K562 (cell line): ENCODE measurements around the gene P4HB. TPM values are rescaled to one million over a fixed set of nuclear protein-coding genes. Genes with fewer than 3 reads are reported as not detected.

Experiments used
- ATF7 ChIP-seq: fragments of 450-650 bp; IDR thresholded peaks from 2 replicates; pipeline ENCODE4 v1.7.1; 2014; ENCODE audit warnings: mild to moderate bottlenecking, moderate library complexity
- DACH1 ChIP-seq: fragments of 450-650 bp; IDR thresholded peaks from 2 replicates; pipeline ENCODE4 v1.6.1; 2018; ENCODE audit not compliant: partially characterized antibody
- ELF1 ChIP-seq: fragments of 200-800 bp; sonication (Bioruptor generic); IDR thresholded peaks from 2 replicates; pipeline ENCODE4 v1.6.1; 2016; ENCODE audit warnings: missing genetic modification characterization, missing compliant biosample characterization
- GMEB1 ChIP-seq: fragments of 250-450 bp; sonication (Bioruptor Pico); IDR thresholded peaks from 2 replicates; pipeline ENCODE4 v1.4.0; 2020; ENCODE audit warnings: mild to moderate bottlenecking
- HOXB6 ChIP-seq: fragments of 250-450 bp; sonication (Bioruptor Pico); IDR thresholded peaks from 2 replicates; pipeline ENCODE4 v1.5.1; 2022; ENCODE audit warnings: mild to moderate bottlenecking, borderline replicate concordance
- HSF4 ChIP-seq: fragments of 250-450 bp; sonication (Bioruptor Pico); IDR thresholded peaks from 2 replicates; pipeline ENCODE4 v2.1.2; 2022; ENCODE audit warnings: mild to moderate bottlenecking, moderate library complexity, borderline replicate concordance
- NELFE ChIP-seq: IDR thresholded peaks from 2 replicates; pipeline ENCODE4 v1.6.1; 2011; ENCODE audit warnings: mild to moderate bottlenecking; ENCODE audit not compliant: insufficient read depth, insufficient read length
- NR3C1 ChIP-seq: sonication (generic); formaldehyde crosslinking; IDR thresholded peaks from 2 replicates; pipeline ENCODE4 v1.8.1; 2022; ENCODE audit warnings: missing genetic modification reagents
- POLR2AphosphoS5 ChIP-seq: IDR thresholded peaks from 2 replicates; pipeline ENCODE4 v1.6.1; 2011; ENCODE audit warnings: mild to moderate bottlenecking, low read depth, low read length, moderate library complexity; ENCODE audit not compliant: control insufficient read depth, insufficient read depth
- PPARD ChIP-seq: fragments of 250-450 bp; sonication (Bioruptor Pico); IDR thresholded peaks from 2 replicates; pipeline ENCODE4 v1.8.0; 2022; ENCODE audit warnings: inconsistent platforms, mild to moderate bottlenecking, moderate library complexity
- SRF ChIP-seq, 2 experiments: fragments of 250-450, 450-650 bp in 1 of 2; sonication (Bioruptor Pico) in 1 of 2; sonication (generic) in 1 of 2; formaldehyde crosslinking; IDR thresholded peaks; 2 replicates each; pipeline versions ENCODE4 v1.5.0 to v1.5.1; 2020 to 2022; ENCODE audit warnings: mild to moderate bottlenecking in 1 of 2, missing genetic modification reagents in 1 of 2
- SUPT5H ChIP-seq: fragments of 450-650 bp; IDR thresholded peaks from 2 replicates; pipeline ENCODE4 v1.6.1; 2016
- TOE1 ChIP-seq, 2 experiments: fragments of 450-650 bp in 1 of 2; sonication (generic) in 1 of 2; formaldehyde crosslinking in 1 of 2; IDR thresholded peaks; 2 replicates each; pipeline versions ENCODE4 v1.7.1 to v1.8.0; 2016 to 2022; ENCODE audit warnings: borderline replicate concordance in 2 of 2, mild to moderate bottlenecking in 2 of 2, antibody characterized with exemption in 1 of 2, inconsistent platforms in 1 of 2, low read depth in 1 of 2, missing genetic modification reagents in 1 of 2, moderate library complexity in 1 of 2
- UBTF ChIP-seq, 2 experiments: IDR thresholded peaks; 2 replicates each; pipeline ENCODE4 v1.6.1; 2012; ENCODE audit warnings: improper control_type of control experiment in 2 of 2, low read depth in 2 of 2, low read length in 2 of 2, borderline replicate concordance in 1 of 2
- ZBTB11 ChIP-seq, 3 experiments: fragments of 200-800 bp in 1 of 3; fragments of 250-450 bp in 1 of 3; fragments of 450-650 bp in 1 of 3; sonication (Bioruptor Pico) in 1 of 3; sonication (Bioruptor generic) in 1 of 3; formaldehyde crosslinking in 1 of 3; IDR thresholded peaks; 2 replicates each; pipeline versions ENCODE4 v1.6.1 to v1.8.0; 2016 to 2022; ENCODE audit warnings: mild to moderate bottlenecking in 2 of 3, missing genetic modification characterization in 2 of 3, missing compliant biosample characterization in 1 of 3, moderate library complexity in 1 of 3
- ZBTB8A ChIP-seq: fragments of 450-650 bp; IDR thresholded peaks from 2 replicates; pipeline ENCODE4 v1.6.1; 2018; ENCODE audit warnings: mild to moderate bottlenecking, moderate library complexity; ENCODE audit not compliant: partially characterized antibody
- ZNF165 ChIP-seq: fragments of 250-450 bp; sonication (Bioruptor Pico); IDR thresholded peaks from 2 replicates; pipeline ENCODE4 v1.4.0; 2020; ENCODE audit warnings: borderline replicate concordance
- ZNF311 ChIP-seq: fragments of 250-450 bp; sonication (Bioruptor Pico); IDR thresholded peaks from 2 replicates; pipeline ENCODE4 v1.4.0; 2020; ENCODE audit warnings: mild to moderate bottlenecking, moderate library complexity
- ZNF445 ChIP-seq: fragments of 250-450 bp; sonication (Bioruptor Pico); IDR thresholded peaks from 2 replicates; pipeline ENCODE4 v1.4.0; 2020; ENCODE audit warnings: low read depth, mild to moderate bottlenecking, moderate library complexity
- polyA plus RNA-seq, 8 experiments: library from polyadenylated mRNA; depleted of rRNA in 4 of 8; stranded (reverse) in 5 of 8; unstranded in 3 of 8; fragments of >200 nt; fragmentation: Nextera tagmentation in 2 of 8; fragmentation: Illumina TruSeq in 1 of 8; extraction: Ambion mirVana in 2 of 8; extraction: Trizol in 1 of 8; gene quantifications; 2 replicates each; pipeline versions ENCODE4 v1.2.1 to v1.2.3, GENCODE V29; 2011 to 2014; ENCODE audit warnings: inconsistent platforms in 1 of 8, missing spikeins in 1 of 8
- total RNA-seq, 7 experiments: library from RNA; depleted of rRNA in 6 of 7; stranded (reverse); fragments of >200 nt in 6 of 7; fragmentation: Illumina TruSeq in 2 of 7; extraction: Trizol in 2 of 7; gene quantifications; 2 replicates each; pipeline versions ENCODE4 v1.2.1 to v1.2.3, GENCODE V29; 2011 to 2021; ENCODE audit warnings: low replicate concordance in 1 of 7

The P4HB gene
- total and polyA plus RNA-seq, 9 of the 15 experiments (the other 6 are each of a cell fraction or from before 2014, with no cell fraction given): 4.4 to 645 (median 325) TPM

GRCh38 chr17:81860756-81861568, 627 bp upstream of the P4HB start (continued):
- no peak for TF ChIP-seq NELFE
- no peak for TF ChIP-seq TOE1 (IDR thresholded peaks at IDR 0.05; ENCODE audit: borderline replicate concordance)
- 0 out of 2 replicates have a peak, but pooled peaks have one; percentile 27 for TF ChIP-seq TOE1 (CRISPR knock-in tag; IDR thresholded peaks at IDR 0.05; ENCODE audit: borderline replicate concordance, low read depth)
- peak; percentile 82 for TF ChIP-seq GMEB1 (CRISPR knock-in tag)
- TF ChIP-seq UBTF (IDR thresholded peaks at IDR 0.05; ENCODE audit: borderline replicate concordance in 1 of 2, low read depth in 2 of 2, low read length in 2 of 2): no peak
- TF ChIP-seq ZNF445 (CRISPR knock-in tag): peak; percentile 91; the same call in 1 of the 2 replicates
- TF ChIP-seq ZNF165 (CRISPR knock-in tag): peak; percentile 86
- no peak for TF ChIP-seq HSF4 (CRISPR knock-in tag)
- TF ChIP-seq SUPT5H: peak; percentile 95
- peak in 2 of 3 experiments; percentile 60 to 96; a peak in 4 of 6 replicates for TF ChIP-seq ZBTB11 (CRISPR knock-in tag; IDR thresholded peaks at IDR 0.05)
- peak; percentile 43 for TF ChIP-seq DACH1
- peak; percentile 66 to 87; a peak in 1 of 4 replicates for TF ChIP-seq SRF (CRISPR knock-in tag; IDR thresholded peaks at IDR 0.05)
- TF ChIP-seq ATF7: peak; percentile 98
- no peak for TF ChIP-seq ZBTB8A
- peak; percentile 64 for TF ChIP-seq POLR2AphosphoS5
- peak; percentile 97 for TF ChIP-seq ZNF311 (CRISPR knock-in tag)
- no peak for TF ChIP-seq NR3C1 (CRISPR knock-in tag)
- TF ChIP-seq ELF1 (tag): peak; percentile 90
- peak; percentile 68; the same call in 1 of the 2 replicates for TF ChIP-seq PPARD (CRISPR knock-in tag)
- TF ChIP-seq HOXB6 (CRISPR knock-in tag): 0 out of 2 replicates have a peak, but pooled peaks have one; percentile 31
